H7 (cell line): Measurements from ENCODE around the gene SHTN1. TPM values are rescaled to one million over a fixed set of nuclear protein-coding genes. Genes with fewer than 3 reads are reported as not detected.
A peak's percentile ranks its signal among the peaks of the same experiment; 100 is the strongest.

ENCODE experiments used
- DNase-seq: peaks from one replicate; pipeline ENCODE4 v3.0.0; 2012
- H3K27me3 ChIP-seq: 2 replicates; pipeline ENCODE4 v1.6.0; 2011; ENCODE audit warnings: mild to moderate bottlenecking, low read length; ENCODE audit not compliant: control insufficient read depth, insufficient read depth
- H3K36me3 ChIP-seq: replicated peaks from 2 replicates; pipeline ENCODE4 v1.5.1; 2011; ENCODE audit warnings: low read length; ENCODE audit not compliant: control insufficient read depth, insufficient read depth
- H3K4me3 ChIP-seq: 2 replicates; pipeline ENCODE4 v1.5.1; 2011; ENCODE audit warnings: low read depth, mild to moderate bottlenecking, control low read depth, low read length, moderate library complexity; ENCODE audit not compliant: insufficient read depth
- total RNA-seq: library from RNA; depleted of rRNA; stranded (reverse); fragments of >200 nt; shearing (Covaris generic); gene quantifications from 2 replicates; pipeline ENCODE4 v1.2.3, GENCODE V29; 2014

Gene SHTN1
- total RNA-seq, 1 experiment from 2014 or later = 5.1 TPM

- Histone ChIP-seq H3K4me3 (no peak overlapping the region), H3K27me3 (no peaks in the 10 kb centered on the region), H3K36me3 (no peaks in the 10 kb centered on the region; the same call in 1 of the 2 replicates)
- no peak for DNase-seq
These were observed 34.9 kb downstream of the SHTN1 start for GRCh38 chr10:116970050-116970449.

GRCh38 chr10:116968331-116968730 is 36.7 kb downstream of the SHTN1 start:
- no peak overlapping the region for H3K4me3 ChIP-seq
- no peaks in the 10 kb centered on the region for H3K27me3 ChIP-seq
- no peak for DNase-seq
- no peaks in the 10 kb centered on the region; the same call in 1 of the 2 replicates for H3K36me3 ChIP-seq

DNA sequence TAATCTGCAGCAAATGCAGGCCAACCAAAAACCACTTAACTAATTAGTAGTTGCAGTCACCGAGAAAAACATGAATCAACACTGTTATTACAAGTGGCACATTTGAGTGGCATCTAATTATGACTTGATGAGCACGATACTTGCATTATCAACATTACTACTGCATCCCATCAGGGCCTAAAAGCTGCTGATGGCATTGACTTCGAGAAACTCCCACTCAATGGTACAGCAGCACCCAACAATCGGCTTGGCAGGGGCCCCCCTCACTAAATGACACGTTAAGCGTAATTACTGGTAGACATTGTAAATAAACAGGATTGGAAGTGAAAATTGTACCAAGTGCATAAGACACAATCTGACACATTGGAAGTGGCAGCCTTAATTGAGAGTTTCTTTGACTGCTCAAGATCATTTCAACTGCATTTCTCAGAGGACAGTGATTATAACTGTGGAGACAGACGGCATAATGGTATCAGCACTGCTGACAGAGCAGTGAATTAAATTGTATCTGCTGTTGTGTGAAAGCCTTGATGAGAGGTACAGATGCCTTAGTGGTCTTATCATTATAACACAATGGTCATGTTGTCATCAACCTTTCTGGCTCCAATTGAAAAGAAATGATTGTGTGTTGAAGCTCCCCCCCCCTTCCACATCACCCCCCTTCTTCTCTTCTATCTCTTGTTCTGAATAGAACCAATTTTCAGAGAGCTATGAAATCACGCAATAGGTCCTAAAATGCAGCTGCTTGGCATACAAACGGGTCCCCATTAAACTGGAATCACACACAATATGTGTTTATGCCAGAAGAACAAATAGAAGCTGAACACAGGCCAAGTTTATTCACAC is 43.4 kb downstream of the SHTN1 start:
- DNase-seq = peak; percentile 4
- Histone ChIP-seq H3K36me3 (no peaks in the 10 kb centered on the region), H3K27me3 (no peaks in the 10 kb centered on the region), H3K4me3 (no peak overlapping the region)

DNA sequence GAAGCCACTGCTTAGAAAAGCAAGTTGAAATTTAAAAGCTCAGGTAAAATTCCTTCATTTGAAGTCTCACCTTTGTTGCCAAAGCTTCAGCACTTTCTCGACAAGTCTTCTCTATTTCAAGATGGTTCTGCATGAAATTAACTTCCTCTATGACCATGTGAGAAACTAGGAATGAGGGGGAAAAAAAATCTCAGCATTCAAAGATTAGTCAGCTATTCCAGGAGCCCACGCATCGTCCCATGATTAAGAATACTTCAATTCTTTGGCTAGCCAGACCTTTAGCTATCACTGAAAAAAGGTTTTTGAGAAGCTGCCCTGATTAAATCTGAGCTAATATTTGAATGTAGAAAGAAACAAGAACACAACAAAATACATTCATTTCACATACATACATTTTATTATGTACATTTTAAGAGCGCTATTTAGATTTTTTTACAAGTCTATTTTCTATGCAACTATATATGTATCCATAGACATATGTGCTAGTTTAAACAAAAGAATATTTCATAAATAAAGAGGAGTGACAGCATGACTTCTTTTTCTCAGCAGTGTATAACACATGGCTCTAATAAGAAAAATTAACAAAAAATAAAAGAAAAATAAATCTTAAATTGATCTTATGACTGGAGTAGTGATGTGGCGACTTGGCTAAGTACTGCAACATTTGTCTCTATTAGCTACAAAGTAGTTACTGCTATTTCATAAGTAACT is 44.8 kb downstream of the SHTN1 start:
- Histone ChIP-seq H3K27me3 (no peaks in the 10 kb centered on the region), H3K36me3 (no peaks in the 10 kb centered on the region), H3K4me3 (no peak overlapping the region)
- no peak for DNase-seq

DNA sequence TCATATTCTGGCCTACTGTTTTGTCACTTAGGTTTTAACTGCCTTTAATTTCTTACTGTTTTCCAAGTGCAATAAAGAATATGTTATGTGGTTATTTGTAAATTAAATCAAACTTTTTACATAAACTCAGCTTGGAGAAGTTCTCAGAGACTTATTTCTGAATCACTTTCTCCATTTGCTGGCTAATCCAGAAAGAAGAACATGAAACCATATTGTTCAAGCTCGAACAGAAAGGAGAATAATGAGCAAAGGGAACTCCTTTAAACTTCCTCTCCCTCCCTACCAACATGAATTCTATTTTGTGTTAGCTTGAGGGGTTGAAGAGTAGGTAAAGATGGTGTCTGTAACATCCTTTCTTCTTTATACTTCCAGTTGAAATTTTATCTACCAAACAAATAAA is 52.3 kb downstream of the SHTN1 start:
- DNase-seq = no peak
- no peak overlapping the region for H3K4me3 ChIP-seq
- peaks cover 2% of the 10 kb centered on the region; the same call in 1 of the 2 replicates for H3K36me3 ChIP-seq
- H3K27me3 ChIP-seq = no peaks in the 10 kb centered on the region

- Histone ChIP-seq H3K27me3 (no peaks in the 10 kb centered on the region), H3K36me3 (peaks cover 2% of the 10 kb centered on the region; the same call in 1 of the 2 replicates), H3K4me3 (no peak overlapping the region)
- no peak for DNase-seq
These were observed 56.5 kb downstream of the SHTN1 start for GRCh38 chr10:116948530-116948870.

DNA sequence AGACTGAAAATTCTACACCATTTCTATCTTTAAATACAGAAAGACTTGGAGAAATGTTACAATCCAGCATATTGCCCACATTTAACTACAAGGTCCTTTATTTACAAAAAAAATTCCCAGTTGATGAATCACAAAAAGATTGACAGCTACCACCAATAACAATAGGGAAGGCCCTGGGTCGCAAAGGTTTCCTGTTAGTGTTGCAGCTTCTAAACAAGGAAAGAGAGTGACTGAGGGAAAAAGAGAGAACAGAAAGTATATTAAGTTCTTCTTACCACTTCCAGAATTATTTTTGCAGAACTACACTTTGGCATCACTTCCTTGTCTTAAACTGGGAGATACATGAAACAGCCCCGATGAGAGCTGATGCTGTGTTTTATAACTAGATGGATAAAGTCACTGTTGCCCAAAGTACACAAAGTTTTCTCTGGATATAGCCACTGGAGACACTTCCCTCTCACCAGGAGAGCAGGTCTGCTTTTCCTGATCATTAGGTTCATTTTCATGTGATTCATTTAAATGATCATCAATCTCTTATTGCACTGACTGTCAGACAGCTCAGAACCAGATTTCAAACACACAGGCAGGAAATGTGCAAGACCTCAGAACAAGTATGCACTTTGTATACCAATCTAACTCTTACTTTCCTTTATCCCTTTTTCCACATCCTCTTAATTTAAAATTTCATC is 57.0 kb downstream of the SHTN1 start:
- peak; percentile 28 for DNase-seq
- Histone ChIP-seq H3K36me3 (peaks cover 3% of the 10 kb centered on the region; the same call in 1 of the 2 replicates), H3K4me3 (no peak overlapping the region), H3K27me3 (no peaks in the 10 kb centered on the region)

DNA sequence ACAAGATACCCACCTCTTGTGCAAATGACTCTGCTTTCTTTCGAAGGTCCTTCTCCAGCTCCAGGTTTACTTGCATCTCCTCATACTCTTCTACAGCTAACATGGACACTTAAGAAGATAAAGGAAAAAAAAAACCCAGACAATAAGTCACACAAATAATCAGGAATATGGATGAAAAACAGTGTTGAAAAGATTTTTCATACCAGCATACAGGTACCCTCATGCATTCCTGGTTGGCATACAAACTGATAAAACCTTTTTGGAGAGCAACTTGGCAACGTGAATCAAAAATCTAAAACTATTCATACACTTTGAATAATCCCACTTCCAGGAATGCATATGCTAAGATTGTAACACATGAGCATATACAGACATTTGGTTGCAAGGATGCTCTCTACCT is 60.1 kb downstream of the SHTN1 start:
- Histone ChIP-seq H3K4me3 (no peak overlapping the region), H3K27me3 (no peaks in the 10 kb centered on the region), H3K36me3 (peaks cover 3% of the 10 kb centered on the region; the same call in 1 of the 2 replicates)
- DNase-seq = no peak

- Histone ChIP-seq H3K4me3 (no peak overlapping the region), H3K27me3 (no peaks in the 10 kb centered on the region), H3K36me3 (no peaks in the 10 kb centered on the region)
- no peak for DNase-seq
These were observed 73.2 kb downstream of the SHTN1 start for GRCh38 chr10:116931806-116932205.

DNA sequence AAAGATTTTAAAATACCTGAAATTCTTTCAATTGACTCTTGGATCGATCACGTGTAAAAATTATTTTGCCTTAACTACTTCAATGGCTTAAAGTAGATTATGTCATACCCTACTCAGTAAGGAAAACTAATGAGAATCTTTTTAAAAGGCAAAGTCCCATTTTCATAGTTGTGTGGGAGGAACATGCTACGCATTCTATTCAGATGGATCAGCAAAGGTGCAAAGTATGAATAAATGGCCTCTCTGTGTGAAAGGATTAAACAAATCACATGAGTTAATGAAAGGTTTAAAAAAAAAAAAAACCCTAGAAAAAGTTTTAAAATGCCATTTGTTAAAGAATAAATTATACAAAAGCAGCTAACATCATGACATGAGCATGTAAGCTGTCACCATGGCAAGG is 78.6 kb downstream of the SHTN1 start:
- no peak for DNase-seq
- no peak overlapping the region for H3K4me3 ChIP-seq
- H3K36me3 ChIP-seq = no peaks in the 10 kb centered on the region
- no peaks in the 10 kb centered on the region for H3K27me3 ChIP-seq

DNA sequence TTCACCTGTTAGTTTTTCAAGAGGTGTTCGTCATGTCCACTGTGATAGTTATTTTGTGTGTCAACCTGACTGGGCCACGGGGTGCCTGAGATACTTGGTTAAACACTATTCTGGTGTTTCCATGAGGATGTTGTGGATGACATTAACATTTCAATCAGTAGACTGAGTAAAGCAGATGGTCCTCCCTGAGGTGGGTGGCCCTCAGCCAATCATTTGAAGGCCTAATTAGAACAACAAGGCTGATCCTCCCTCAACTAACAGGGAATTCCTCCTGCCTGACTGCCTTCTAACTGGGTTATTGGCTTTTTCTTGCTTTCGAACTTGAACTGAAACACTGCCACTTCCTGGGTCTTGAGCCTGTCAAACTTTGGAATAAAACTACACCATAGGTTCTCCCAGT is 79.9 kb downstream of the SHTN1 start:
- H3K36me3 ChIP-seq = no peaks in the 10 kb centered on the region
- no peak overlapping the region for H3K4me3 ChIP-seq
- DNase-seq = no peak
- H3K27me3 ChIP-seq = no peaks in the 10 kb centered on the region

DNA sequence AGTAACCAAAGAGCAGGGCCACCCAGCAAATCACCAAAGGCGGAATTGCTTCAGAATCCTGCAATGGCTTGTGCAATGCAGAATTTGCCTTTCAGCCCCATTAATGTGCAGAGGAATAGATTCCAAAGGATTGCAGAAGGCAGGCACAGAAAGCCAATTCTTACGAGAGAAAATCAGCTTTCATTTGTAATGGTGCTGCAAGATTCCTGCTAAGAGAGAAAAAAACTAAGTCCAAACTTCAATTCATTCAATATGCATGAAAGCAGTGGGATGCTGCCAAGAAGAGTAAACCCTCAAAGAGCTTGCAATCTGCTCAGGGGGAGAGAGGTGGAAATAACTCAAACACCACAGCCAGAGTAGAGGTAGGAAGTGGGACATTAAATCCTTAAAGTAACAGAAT is 85.3 kb downstream of the SHTN1 start:
- DNase-seq = no peak
- H3K4me3 ChIP-seq = no peak overlapping the region

GRCh38 chr10:116919164-116919563 is 85.8 kb downstream of the SHTN1 start:
- Histone ChIP-seq H3K36me3 (no peaks in the 10 kb centered on the region), H3K27me3 (no peaks in the 10 kb centered on the region), H3K4me3 (no peak overlapping the region)
- DNase-seq = no peak

More for the DNA sequence above, 85.3 kb downstream of the SHTN1 start:
- Histone ChIP-seq H3K36me3 (no peaks in the 10 kb centered on the region), H3K27me3 (no peaks in the 10 kb centered on the region)

DNA sequence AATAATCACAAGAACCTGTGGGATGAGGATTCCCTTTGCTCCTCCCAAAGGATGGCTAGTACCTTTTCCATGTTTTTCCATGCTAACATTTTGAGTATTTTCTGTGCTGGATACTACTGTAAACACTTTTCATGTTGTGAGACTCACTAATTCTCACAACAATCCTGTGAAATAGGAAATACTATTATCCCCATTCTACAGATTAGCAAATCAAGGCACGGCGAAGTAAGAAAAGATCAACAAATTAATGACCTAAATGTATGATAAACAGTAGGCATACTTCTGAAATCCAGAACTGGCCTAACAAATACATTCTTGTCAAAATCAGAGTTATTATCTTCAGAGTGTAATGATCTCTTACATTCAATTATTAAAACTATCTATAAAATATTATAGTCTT is 86.4 kb downstream of the SHTN1 start:
- Histone ChIP-seq H3K4me3 (no peak overlapping the region), H3K27me3 (no peaks in the 10 kb centered on the region), H3K36me3 (no peaks in the 10 kb centered on the region; the same call in 1 of the 2 replicates)
- no peak for DNase-seq

DNA sequence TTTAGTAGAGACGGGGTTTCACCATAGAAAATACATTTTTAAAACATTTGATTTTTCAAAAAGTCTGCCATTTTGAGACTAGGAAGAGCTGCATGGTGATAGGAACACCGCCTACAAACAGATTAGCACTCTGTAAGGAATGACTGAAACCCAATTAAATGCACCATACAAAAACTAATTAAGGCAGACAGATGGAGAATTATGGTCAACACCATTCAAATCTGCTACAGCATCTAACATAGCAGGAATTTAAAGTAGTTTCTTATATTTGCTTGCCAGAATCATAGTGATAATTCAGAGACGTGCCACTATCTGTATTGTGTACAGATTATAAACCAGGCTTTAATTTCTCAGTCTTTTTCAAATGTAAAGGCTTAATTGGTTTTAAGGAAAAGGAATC is 87.5 kb downstream of the SHTN1 start:
- no peaks in the 10 kb centered on the region for H3K27me3 ChIP-seq
- no peak overlapping the region for H3K4me3 ChIP-seq
- no peaks in the 10 kb centered on the region; the same call in 1 of the 2 replicates for H3K36me3 ChIP-seq
- DNase-seq = no peak
